ENCODE results near the gene SASH3.
A peak's percentile ranks its signal among the peaks of the same experiment; 100 is the strongest.

GRCh38 chrX:129754056-129755024 lies 25.4 kb upstream of the SASH3 start:
- TF ChIP-seq CTCF (IDR thresholded peaks at IDR 0.05; ENCODE audit: low read length): peak; percentile 32
- TF ChIP-seq EZH2 (optimal IDR thresholded peaks at IDR 0.05; ENCODE audit: low read depth, low read length): no peak
